Measurements from ENCODE around the gene TMEM131L.
"Not testable (repeated sequence)": the region's sequence is repeated elsewhere in the genome, so short reads cannot be mapped to it uniquely, and the experiment has no call there.

TMEM131L gene

GRCh38 chr4:153453402-153453801 lies 12.8 kb upstream of the TMEM131L start:
- Histone ChIP-seq H3K9ac (ENCODE audit: low read length) (no peak overlapping the region), H3K4ac (ENCODE audit: low read depth in 1 of 2, low read length in 2 of 2) (no peak overlapping the region), H2BK15ac (ENCODE audit: low read depth, poor library complexity, severe bottlenecking) (no peak overlapping the region), H3K4me1 (ENCODE audit: control insufficient read depth, insufficient read depth, low read depth, low read length) (peaks cover 5% of the 10 kb centered on the region), H2BK120ac (ENCODE audit: low read depth, low read length) (no peak overlapping the region), H3K36me3 (ENCODE audit: control insufficient read depth in 1 of 2, insufficient read depth in 2 of 2, low read depth in 1 of 2, low read length in 2 of 2) (no peaks in the 10 kb centered on the region), H3K23ac (ENCODE audit: low read length in 2 of 2) (no peak overlapping the region), H4K91ac (ENCODE audit: low read length) (no peak overlapping the region), H3K27ac (ENCODE audit: low read length, poor library complexity, severe bottlenecking) (no peak overlapping the region), H2AFZ (ENCODE audit: low read depth, low read length) (no peak overlapping the region), H3K14ac (ENCODE audit: low read length in 2 of 2) (no peak overlapping the region), H2AK5ac (ENCODE audit: low read length, severe bottlenecking) (no peak overlapping the region), H3K9me3 (ENCODE audit: control insufficient read depth, low read length) (no peaks in the 10 kb centered on the region), H2BK5ac (ENCODE audit: low read depth, low read length, poor library complexity, severe bottlenecking) (no peak overlapping the region), H3K79me1 (replicated peaks; ENCODE audit: low read length, poor library complexity, severe bottlenecking) (no peaks in the 10 kb centered on the region), H4K8ac (ENCODE audit: low read length) (no peak overlapping the region), H3K4me2 (ENCODE audit: low read length, poor library complexity, severe bottlenecking) (no peak overlapping the region), H3K18ac (ENCODE audit: low read depth in 1 of 2, low read length in 2 of 2) (no peak overlapping the region), H2BK12ac (ENCODE audit: low read length in 2 of 2) (no peak overlapping the region), H3K27me3 (ENCODE audit: control insufficient read depth in 1 of 2, insufficient read depth in 1 of 2, low read length in 2 of 2) (no peaks in the 10 kb centered on the region), H3K4me3 (ENCODE audit: insufficient read depth in 1 of 2, low read depth in 1 of 2, low read length in 2 of 2) (no peak overlapping the region)
- no peak for DNase-seq
- WGBS, result 87% methylated on average over 8 of the region's 8 CpGs

GRCh38 chr4:153458969-153459368 lies 7.2 kb upstream of the TMEM131L start:
- no peak overlapping the region for H3K18ac ChIP-seq (ENCODE audit: low read depth in 1 of 2, low read length in 2 of 2)
- H2BK5ac ChIP-seq (ENCODE audit: low read depth, low read length, poor library complexity, severe bottlenecking), result no peak overlapping the region
- H2BK15ac ChIP-seq (ENCODE audit: low read depth, poor library complexity, severe bottlenecking), result no peak overlapping the region
- WGBS, result no CpG with 5 or more reads among the region's 1 CpG
- no peak overlapping the region for H3K4me3 ChIP-seq (ENCODE audit: insufficient read depth in 1 of 2, low read depth in 1 of 2, low read length in 2 of 2)
- H2AK5ac ChIP-seq (ENCODE audit: low read length, severe bottlenecking), result no peak overlapping the region
- no peak overlapping the region for H3K4me2 ChIP-seq (ENCODE audit: low read length, poor library complexity, severe bottlenecking)
- DNase-seq, result no peak
- peaks cover 2% of the 10 kb centered on the region for H3K4me1 ChIP-seq (ENCODE audit: control insufficient read depth, insufficient read depth, low read depth, low read length)
- H3K23ac ChIP-seq (ENCODE audit: low read length in 2 of 2), result no peak overlapping the region
- H2AFZ ChIP-seq (ENCODE audit: low read depth, low read length), result no peak overlapping the region
- no peaks in the 10 kb centered on the region for H3K36me3 ChIP-seq (ENCODE audit: control insufficient read depth in 1 of 2, insufficient read depth in 2 of 2, low read depth in 1 of 2, low read length in 2 of 2)
- H3K14ac ChIP-seq (ENCODE audit: low read length in 2 of 2), result no peak overlapping the region
- no peaks in the 10 kb centered on the region for H3K9me3 ChIP-seq (ENCODE audit: control insufficient read depth, low read length)
- H2BK12ac ChIP-seq (ENCODE audit: low read length in 2 of 2), result no peak overlapping the region
- no peak overlapping the region for H4K91ac ChIP-seq (ENCODE audit: low read length)
- no peak overlapping the region for H3K27ac ChIP-seq (ENCODE audit: low read length, poor library complexity, severe bottlenecking)
- no peak overlapping the region for H3K9ac ChIP-seq (ENCODE audit: low read length)
- no peak overlapping the region for H3K4ac ChIP-seq (ENCODE audit: low read depth in 1 of 2, low read length in 2 of 2)
- H3K79me1 ChIP-seq (replicated peaks; ENCODE audit: low read length, poor library complexity, severe bottlenecking), result no peaks in the 10 kb centered on the region
- no peak overlapping the region for H4K8ac ChIP-seq (ENCODE audit: low read length)
- H3K27me3 ChIP-seq (ENCODE audit: control insufficient read depth in 1 of 2, insufficient read depth in 1 of 2, low read length in 2 of 2), result no peaks in the 10 kb centered on the region
- H2BK120ac ChIP-seq (ENCODE audit: low read depth, low read length), result no peak overlapping the region

GRCh38 chr4:153461549-153461948 lies 4.6 kb upstream of the TMEM131L start:
- not testable (repeated sequence) for H3K9ac ChIP-seq (ENCODE audit: low read length); H2AK5ac ChIP-seq (ENCODE audit: low read length, severe bottlenecking); H3K27ac ChIP-seq (ENCODE audit: low read length, poor library complexity, severe bottlenecking); H2BK120ac ChIP-seq (ENCODE audit: low read depth, low read length); H4K91ac ChIP-seq (ENCODE audit: low read length); H4K8ac ChIP-seq (ENCODE audit: low read length); H3K4me3 ChIP-seq (ENCODE audit: insufficient read depth in 1 of 2, low read depth in 1 of 2, low read length in 2 of 2); H3K4me1 ChIP-seq (ENCODE audit: control insufficient read depth, insufficient read depth, low read depth, low read length); H3K27me3 ChIP-seq (ENCODE audit: control insufficient read depth in 1 of 2, insufficient read depth in 1 of 2, low read length in 2 of 2); H3K36me3 ChIP-seq (ENCODE audit: control insufficient read depth in 1 of 2, insufficient read depth in 2 of 2, low read depth in 1 of 2, low read length in 2 of 2); H3K23ac ChIP-seq (ENCODE audit: low read length in 2 of 2); H3K14ac ChIP-seq (ENCODE audit: low read length in 2 of 2); H3K4me2 ChIP-seq (ENCODE audit: low read length, poor library complexity, severe bottlenecking); H2BK15ac ChIP-seq (ENCODE audit: low read depth, poor library complexity, severe bottlenecking); H3K4ac ChIP-seq (ENCODE audit: low read depth in 1 of 2, low read length in 2 of 2); H2AFZ ChIP-seq (ENCODE audit: low read depth, low read length); H2BK12ac ChIP-seq (ENCODE audit: low read length in 2 of 2); DNase-seq; H3K79me1 ChIP-seq (replicated peaks; ENCODE audit: low read length, poor library complexity, severe bottlenecking); H3K9me3 ChIP-seq (ENCODE audit: control insufficient read depth, low read length); H2BK5ac ChIP-seq (ENCODE audit: low read depth, low read length, poor library complexity, severe bottlenecking); H3K18ac ChIP-seq (ENCODE audit: low read depth in 1 of 2, low read length in 2 of 2)
- WGBS, result no CpG with 5 or more reads among the region's 4 CpGs

GRCh38 chr4:153464068-153464467 lies 2.1 kb upstream of the TMEM131L start:
- no peak overlapping the region for H2BK15ac ChIP-seq (ENCODE audit: low read depth, poor library complexity, severe bottlenecking)
- H3K23ac ChIP-seq (ENCODE audit: low read length in 2 of 2), result peak overlapping the region in 1 of 2 experiments; percentile 79
- H3K27me3 ChIP-seq (ENCODE audit: control insufficient read depth in 1 of 2, insufficient read depth in 1 of 2, low read length in 2 of 2), result no peaks in the 10 kb centered on the region
- no peak overlapping the region for H3K4me3 ChIP-seq (ENCODE audit: insufficient read depth in 1 of 2, low read depth in 1 of 2, low read length in 2 of 2)
- 24% methylated on average over 1 of the region's 1 CpG for WGBS
- H4K91ac ChIP-seq (ENCODE audit: low read length), result no peak overlapping the region
- no peak overlapping the region for H3K4ac ChIP-seq (ENCODE audit: low read depth in 1 of 2, low read length in 2 of 2)
- H2AK5ac ChIP-seq (ENCODE audit: low read length, severe bottlenecking), result no peak overlapping the region
- no peak overlapping the region for H3K9ac ChIP-seq (ENCODE audit: low read length)
- H3K27ac ChIP-seq (ENCODE audit: low read length, poor library complexity, severe bottlenecking), result no peak overlapping the region
- no peak overlapping the region for H2BK120ac ChIP-seq (ENCODE audit: low read depth, low read length)
- DNase-seq, result peak; percentile 22
- peaks cover 10% of the 10 kb centered on the region for H3K79me1 ChIP-seq (replicated peaks; ENCODE audit: low read length, poor library complexity, severe bottlenecking)
- H3K18ac ChIP-seq (ENCODE audit: low read depth in 1 of 2, low read length in 2 of 2), result no peak overlapping the region
- no peak overlapping the region for H2BK12ac ChIP-seq (ENCODE audit: low read length in 2 of 2)
- peaks cover 15% of the 10 kb centered on the region for H3K4me1 ChIP-seq (ENCODE audit: control insufficient read depth, insufficient read depth, low read depth, low read length)
- no peak overlapping the region for H4K8ac ChIP-seq (ENCODE audit: low read length)
- H2AFZ ChIP-seq (ENCODE audit: low read depth, low read length), result no peak overlapping the region
- no peak overlapping the region for H3K4me2 ChIP-seq (ENCODE audit: low read length, poor library complexity, severe bottlenecking)
- H3K14ac ChIP-seq (ENCODE audit: low read length in 2 of 2), result no peak overlapping the region
- H2BK5ac ChIP-seq (ENCODE audit: low read depth, low read length, poor library complexity, severe bottlenecking), result no peak overlapping the region
- H3K9me3 ChIP-seq (ENCODE audit: control insufficient read depth, low read length), result no peaks in the 10 kb centered on the region
- no peaks in the 10 kb centered on the region for H3K36me3 ChIP-seq (ENCODE audit: control insufficient read depth in 1 of 2, insufficient read depth in 2 of 2, low read depth in 1 of 2, low read length in 2 of 2)
